NCI-H2227 (cell line): ENCODE results near the gene ZNF691.
"Not testable (repeated sequence)": the region's sequence is repeated elsewhere in the genome, so short reads cannot be mapped to it uniquely, and the experiment has no call there.

Experiments used
- DNase-seq: peaks from one replicate; lab custom pipeline; 2025; ENCODE audit not compliant: unreplicated experiment; lab: John Stamatoyannopoulos, UW

Gene ZNF691

GRCh38 chr1:42859366-42859765 is 13.0 kb downstream of the ZNF691 start:
- not testable (repeated sequence) for DNase-seq

- no peak for DNase-seq
Measured at GRCh38 chr1:42860339-42861013, 14.1 kb downstream of the ZNF691 start.

- no peak for DNase-seq
Measured at GRCh38 chr1:42861014-42861399, 14.6 kb downstream of the ZNF691 start.

- no peak for DNase-seq
Measured at GRCh38 chr1:42866549-42866948, 20.1 kb downstream of the ZNF691 start.

- not testable (repeated sequence) for DNase-seq
Measured at GRCh38 chr1:42868466-42868865, 22.1 kb downstream of the ZNF691 start.

- DNase-seq = not testable (repeated sequence)
Measured at GRCh38 chr1:42869254-42869653, 22.8 kb downstream of the ZNF691 start.

- not testable (repeated sequence) for DNase-seq
Measured at GRCh38 chr1:42869751-42870150, 23.3 kb downstream of the ZNF691 start.

GRCh38 chr1:42873108-42873507 is 26.7 kb downstream of the ZNF691 start:
- not testable (repeated sequence) for DNase-seq

GRCh38 chr1:42873670-42874069 is 27.3 kb downstream of the ZNF691 start:
- DNase-seq = no peak

GRCh38 chr1:42876009-42876408 is 29.6 kb downstream of the ZNF691 start:
- DNase-seq = no peak

GRCh38 chr1:42877380-42877779 is 31.0 kb downstream of the ZNF691 start:
- peak; percentile 37 for DNase-seq

GRCh38 chr1:42880384-42880783 is 34.0 kb downstream of the ZNF691 start:
- DNase-seq = no peak

- no peak for DNase-seq
Measured at GRCh38 chr1:42886046-42886739, 39.8 kb downstream of the ZNF691 start.

GRCh38 chr1:42886800-42887199 is 40.4 kb downstream of the ZNF691 start:
- DNase-seq = no peak

- no peak for DNase-seq
Measured at GRCh38 chr1:42887366-42887765, 41.0 kb downstream of the ZNF691 start.

- DNase-seq = no peak
Measured at GRCh38 chr1:42888013-42888633, 41.7 kb downstream of the ZNF691 start.

GRCh38 chr1:42889264-42889663 is 42.9 kb downstream of the ZNF691 start:
- no peak for DNase-seq

GRCh38 chr1:42891465-42892138 is 45.2 kb downstream of the ZNF691 start:
- DNase-seq = peak; percentile 12

GRCh38 chr1:42899960-42900359 is 53.5 kb downstream of the ZNF691 start:
- DNase-seq = not testable (repeated sequence)
